GM21515 (cell line): ENCODE results near the gene FOSL2.
A peak's percentile ranks its signal among the peaks of the same experiment; 100 is the strongest.
"Not testable (repeated sequence)": the region's sequence is repeated elsewhere in the genome, so short reads cannot be mapped to it uniquely, and the experiment has no call there.

Experiments
- ATAC-seq: cut with Tn5 transposase; IDR thresholded peaks from one replicate; pipeline ENCODE4 v1.9.1; 2021; ENCODE audit not compliant: unreplicated experiment

The FOSL2 gene

DNA sequence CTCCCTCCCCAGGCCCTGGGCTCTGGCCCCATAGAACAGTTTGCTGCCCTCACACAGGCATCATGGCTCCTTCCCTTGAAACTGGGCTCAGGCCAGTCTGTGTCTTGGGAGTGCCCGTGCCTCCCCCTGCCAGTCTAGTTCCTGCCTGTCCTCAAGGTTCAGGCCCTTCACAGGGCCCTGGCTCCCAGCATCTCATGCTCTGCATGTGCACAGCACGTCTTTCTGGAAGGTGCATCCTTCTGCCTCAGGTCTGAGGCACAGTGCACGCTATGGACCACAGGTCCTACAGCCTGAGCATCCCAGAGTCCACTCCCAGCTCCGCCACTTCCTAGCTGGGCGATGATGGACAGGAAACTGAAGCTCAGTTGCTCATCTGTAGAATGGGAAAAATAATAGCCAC lies 35.6 kb upstream of the FOSL2 start:
- ATAC-seq: no peak

DNA sequence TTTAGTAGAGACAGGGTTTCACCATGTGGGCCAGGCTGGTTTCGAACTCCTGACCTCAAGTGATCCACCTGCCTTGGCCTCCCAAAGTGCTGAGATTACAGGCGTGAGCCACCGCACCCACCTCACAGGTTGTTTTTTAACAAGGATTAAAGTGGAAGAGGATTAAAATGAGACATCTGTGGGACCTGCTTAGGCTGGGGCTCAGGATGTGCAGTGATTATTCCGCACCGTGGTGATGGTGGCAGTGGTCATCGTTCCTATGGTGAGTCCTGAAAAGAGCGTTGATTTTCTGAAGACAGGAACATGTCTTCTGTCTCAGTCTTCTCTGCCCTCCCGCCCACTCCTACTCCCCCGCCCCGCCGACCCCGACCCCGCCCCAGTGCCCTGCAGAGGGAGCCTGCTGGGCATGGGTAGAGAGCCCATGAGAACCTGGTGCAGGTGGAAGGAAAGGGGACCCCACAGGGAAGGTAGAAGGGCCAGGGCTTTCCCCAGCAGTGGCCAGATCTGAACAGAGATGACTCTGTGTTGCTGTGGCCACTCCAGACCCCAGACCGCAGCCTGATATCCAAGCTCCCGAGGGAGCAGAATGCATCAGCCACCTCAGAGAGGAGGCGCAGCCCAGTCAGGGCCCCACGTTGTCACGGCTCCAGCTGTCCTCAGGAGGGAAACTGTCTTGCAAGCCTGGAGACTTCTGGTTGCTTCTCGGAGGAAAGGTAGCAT lies 34.5 kb upstream of the FOSL2 start:
- no peak for ATAC-seq

DNA sequence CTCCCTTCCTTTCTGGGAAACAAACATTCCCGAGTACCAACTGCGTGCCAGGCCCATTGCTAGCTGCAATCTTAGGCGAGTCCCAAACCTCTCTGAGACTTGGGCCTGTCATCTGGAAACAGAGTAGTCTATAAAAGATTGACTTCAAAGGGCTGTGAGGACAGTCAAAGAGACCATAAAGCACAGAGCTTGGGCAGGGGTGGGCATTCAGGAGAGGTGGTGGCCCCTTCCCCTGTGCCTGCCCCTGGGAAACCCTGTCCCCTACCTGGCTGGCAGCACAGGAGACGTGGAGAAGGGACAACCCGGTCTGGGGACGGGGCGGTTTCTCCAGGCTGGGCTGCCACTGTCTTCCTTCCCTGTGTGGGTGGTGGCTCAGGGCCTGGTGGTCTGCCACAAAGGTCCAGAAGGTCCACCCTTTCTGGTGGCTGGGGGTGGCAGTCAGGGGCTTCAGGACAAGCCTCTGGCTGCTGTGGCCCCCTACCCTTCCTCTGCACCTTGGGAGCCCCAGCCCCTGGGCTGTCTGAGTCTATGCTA lies 33.9 kb upstream of the FOSL2 start:
- peak; percentile 17 for ATAC-seq

DNA sequence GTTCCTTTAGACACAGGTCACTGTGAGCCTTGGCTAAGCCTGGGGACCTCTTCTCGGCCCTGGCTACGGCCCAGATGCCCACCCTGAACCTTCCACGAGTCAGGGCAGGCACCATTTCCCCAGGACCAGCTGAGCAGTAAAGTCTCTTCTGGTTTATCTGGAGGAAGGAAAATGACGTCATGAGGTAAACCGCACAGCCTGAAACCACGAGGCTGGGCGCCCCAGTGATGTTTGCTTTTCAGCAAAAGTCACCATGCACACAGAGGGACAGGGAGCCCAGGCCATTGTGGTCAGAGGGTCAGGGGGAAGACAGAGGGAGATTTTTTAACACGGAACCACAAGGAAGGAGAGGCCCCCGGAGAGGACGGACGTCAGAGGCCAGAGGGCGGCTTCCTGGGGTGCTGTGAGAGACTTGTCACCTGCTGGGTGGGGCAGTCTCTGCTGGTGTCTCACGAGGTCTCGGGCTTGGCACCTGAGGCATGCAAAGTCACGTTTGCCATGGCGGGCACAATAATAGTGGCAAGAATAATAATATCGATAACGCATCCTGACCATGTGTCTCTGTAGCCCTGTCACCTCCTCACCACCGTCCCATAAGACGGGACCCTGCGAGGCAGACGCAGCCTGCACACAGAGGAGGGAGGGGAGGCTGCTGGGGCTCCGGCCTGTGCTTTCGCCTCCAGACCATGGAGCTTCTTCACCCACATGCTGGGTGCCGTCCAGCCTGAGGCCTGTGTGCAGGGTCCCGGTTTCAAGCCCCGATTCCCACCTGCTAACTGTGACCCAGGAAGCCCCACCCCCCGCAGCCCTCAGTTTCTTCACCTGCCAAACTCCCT lies 33.2 kb upstream of the FOSL2 start:
- peak; percentile 64 for ATAC-seq

DNA sequence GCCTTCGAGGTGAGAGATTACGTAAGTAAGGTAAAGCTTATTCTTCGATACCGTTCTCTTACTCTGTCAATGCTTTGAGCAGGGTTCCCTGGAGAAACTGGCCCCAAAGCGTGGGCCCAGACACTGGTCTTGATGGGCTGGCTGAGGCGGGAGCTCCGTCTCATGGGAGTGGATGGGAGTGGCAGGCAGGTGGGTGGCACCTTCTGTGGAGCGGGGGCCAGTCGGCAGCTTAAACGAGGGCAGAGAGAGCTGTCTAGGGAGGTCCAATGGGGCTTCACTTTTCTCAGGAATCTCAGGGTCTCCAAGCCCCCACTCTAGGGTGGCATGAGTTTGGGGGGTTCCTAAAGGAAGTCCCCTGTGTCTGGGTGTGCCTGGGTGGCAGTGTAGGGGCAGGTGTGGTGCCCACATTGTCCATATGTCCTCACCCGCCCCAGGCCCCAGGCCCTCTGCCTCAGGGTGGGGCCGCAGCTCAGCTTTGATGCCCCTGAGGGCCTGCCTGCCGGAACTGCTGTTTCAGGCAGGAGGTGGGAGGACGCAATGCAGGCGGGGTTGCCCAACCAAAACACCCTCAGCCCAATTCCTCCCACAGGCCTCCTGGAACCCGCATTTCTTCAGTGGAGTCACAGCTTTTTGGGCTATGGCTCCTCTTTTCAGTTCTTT lies 32.5 kb upstream of the FOSL2 start:
- ATAC-seq: no peak

DNA sequence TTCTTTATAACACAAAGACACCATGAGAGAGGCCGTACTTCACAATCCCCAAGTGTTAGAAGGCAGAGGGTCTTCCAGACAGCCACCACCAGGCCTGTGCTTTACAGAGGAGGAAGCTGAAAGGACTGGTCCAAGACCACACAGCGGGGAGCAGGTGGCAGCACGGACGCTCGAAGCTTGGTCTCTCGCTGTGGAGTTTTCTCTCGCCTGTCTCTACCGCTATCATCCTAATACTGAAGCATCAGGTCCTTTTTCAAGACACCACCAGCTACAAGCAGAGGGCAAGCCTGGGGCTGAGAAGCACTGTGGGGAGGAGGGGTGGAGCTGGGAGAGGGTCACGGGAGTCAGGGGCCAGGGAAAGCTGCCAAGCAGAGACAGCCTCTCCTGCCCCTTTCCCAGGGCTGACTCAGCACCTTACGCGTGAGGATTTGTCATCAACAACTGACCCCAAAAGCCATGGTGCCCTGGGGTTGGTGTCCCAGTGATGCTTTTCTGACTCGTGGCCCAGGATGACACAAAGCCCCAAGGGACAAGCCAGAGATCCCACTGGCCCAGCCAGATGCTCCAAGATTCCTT lies 31.9 kb upstream of the FOSL2 start:
- ATAC-seq: no peak

DNA sequence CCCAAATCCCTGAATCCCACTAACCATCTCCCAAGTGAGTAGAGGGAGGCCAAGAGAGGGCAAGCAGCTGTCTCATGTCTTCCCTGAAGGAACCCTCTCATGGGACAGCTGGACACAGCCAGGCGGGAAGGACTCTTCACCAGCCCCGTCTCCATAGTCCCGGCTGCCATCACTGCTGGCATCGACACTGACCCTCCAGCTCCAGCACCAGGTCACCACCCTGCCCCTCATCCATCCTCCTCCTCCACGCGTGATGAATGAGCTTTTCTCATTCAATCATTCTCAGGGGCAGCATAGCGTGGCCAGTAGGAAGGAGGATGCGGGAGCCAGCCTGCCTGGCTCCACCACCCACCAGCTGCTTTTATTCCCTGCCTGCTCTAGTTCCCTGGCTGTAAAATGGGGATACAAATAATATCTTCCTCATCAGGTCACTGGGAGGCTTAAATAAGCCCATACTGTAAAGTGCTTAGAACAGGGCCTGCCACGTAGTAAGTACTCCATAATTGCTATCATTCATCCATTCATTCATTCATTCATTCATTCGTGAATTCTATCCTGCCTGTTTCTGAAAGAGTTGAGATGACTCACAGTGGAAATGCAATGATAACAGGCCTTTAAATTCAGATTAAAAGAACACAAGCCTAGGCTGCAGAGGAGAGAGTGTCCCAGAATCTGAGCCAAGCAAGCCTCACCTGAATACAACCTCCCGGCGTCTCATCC lies 30.5 kb upstream of the FOSL2 start:
- ATAC-seq: no peak

DNA sequence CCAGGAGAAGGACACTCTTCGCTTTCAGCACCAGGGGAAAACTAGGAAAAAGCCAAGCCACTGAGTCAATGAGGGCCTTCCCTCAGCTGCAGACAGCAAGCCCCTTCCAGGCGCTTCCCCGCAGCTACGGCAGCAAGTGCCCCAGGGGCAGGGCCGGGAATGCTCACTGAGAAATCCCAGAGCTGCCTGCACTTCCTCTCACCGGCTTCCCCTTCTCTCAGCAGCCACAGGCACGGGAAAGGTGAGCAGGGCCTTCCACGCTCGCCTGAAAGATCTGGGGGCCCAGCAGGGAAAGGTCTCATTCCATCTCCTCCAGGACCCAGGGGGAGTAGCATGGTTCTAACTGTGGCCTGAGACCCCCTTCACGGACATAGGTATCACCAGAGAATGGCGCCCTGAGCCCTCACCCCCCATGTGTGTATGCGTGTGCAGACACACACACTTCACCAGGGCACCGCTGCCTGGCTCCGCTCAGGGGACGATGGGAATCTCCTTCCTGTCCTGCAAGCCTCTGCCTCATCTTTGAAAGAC lies 29.6 kb upstream of the FOSL2 start:
- no peak for ATAC-seq

DNA sequence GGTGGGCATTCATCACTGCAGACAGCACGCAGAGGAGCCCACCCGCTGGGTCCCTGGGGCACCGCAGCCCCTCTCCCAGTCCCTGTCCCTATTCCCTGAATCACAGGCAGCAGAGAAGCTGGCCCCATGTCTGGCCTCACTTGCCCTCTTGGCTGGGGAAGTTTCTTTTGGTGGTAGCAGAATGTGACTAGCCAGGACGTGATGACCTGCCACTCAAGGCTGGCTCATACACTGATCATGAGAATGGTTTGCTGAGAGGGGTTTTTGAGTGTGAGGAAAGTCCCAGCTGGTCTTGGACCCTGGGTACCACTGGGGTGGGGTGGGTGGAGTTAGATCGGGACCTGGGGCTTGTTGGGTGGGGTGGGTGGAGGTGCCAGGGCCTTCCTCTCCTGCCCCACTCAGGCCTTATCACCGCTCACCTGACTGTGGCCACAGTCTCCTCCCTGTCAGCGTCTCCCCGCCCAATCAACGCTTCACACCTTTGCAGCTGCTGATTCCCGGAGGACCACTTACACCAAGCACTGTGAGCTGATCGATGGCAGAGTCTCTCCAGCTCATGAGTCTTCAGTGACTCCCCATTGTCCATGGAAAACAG lies 28.9 kb upstream of the FOSL2 start:
- ATAC-seq: no peak

DNA sequence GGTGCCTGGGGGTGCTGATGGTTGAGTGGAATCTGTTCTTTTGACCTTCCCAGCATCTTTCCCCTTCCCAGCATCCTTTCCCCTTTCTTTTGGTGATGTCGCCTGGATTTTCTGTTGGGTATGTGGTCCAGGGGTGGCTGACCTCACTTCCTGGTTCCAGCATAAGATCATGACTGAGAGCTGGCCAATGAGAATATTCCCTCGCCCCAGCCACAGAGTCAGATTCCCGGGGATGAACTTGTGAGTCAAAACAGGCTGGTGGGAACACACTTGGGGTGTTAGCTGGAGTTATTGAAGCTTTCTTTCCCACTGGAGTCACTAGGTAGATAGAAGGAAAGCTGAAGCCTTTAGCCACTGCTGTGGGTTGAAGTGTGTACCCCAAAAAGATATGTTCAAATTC lies 28.0 kb upstream of the FOSL2 start:
- ATAC-seq: no peak

DNA sequence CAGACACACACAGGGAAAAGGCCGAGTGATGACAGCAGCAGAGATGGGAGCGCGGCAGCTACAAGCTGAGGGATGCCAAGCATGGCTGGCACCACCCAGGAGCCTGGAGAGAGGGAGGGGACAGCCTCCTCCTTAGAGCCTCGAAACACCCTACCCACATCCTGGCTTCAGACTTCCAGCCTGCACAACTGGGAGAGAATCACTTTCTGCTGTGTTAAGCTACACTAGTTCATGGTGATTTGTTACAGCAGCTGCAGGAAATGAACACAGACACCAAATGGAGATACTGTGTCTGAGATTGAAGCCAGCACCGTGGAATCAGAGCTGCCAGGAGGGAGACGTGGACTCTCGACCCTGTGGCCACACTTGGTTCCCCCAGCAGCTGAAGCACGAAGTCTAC lies 27.5 kb upstream of the FOSL2 start:
- ATAC-seq: no peak

DNA sequence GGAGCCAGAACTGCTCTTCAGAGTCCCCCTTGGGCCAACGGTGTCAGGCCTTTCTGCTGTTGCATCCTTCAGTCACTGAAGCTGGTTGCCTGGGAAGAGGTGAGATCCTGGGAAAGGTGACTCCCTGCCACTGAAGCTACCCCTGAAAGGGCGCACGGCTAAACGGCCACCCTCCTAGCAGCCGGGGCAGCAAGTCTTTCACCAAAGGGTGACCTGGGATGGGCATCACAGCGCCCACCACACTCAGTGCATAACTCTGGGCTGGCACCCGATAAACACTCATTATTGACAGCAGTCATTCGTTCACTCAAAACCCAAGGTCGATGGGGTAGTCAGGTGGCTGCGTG lies 26.5 kb upstream of the FOSL2 start:
- ATAC-seq: no peak

DNA sequence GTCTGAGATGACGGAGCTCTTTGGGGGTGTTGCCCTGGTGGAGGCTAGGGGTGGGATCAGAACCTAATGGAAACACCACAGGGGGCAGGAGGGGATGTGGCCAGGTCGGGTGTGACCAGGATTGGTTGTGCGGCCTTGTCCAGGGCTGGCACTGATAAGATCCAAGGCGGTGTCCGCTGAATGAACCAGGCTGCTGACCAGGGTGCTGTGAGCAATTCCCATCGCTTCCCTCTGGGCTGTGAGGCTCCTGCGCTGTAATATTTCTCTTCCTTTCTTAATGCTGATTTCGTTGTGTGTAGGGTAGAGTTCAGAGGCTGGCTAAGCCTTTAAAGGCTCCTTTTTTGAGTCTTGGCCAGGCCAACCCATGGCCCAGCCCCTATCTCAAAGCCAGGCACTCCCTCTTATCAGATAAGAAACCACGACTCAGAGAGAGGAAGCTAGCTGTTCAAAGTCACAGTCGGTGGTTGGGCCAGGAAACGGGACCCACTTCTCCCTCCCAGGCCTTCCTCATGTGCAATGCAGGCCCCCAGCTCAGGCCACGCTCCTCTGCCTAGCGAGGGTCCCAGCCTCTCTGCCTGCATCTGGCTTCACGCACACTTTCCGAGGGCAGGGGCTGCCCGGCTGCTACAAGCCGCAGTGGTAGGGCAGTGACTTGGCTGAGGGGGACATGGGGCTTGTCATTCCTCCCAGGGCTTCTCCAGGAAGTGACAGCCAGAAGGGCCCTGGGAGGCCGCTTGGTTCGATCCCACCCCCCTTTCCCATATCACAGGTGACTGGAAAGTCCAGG lies 26.0 kb upstream of the FOSL2 start:
- no peak for ATAC-seq

DNA sequence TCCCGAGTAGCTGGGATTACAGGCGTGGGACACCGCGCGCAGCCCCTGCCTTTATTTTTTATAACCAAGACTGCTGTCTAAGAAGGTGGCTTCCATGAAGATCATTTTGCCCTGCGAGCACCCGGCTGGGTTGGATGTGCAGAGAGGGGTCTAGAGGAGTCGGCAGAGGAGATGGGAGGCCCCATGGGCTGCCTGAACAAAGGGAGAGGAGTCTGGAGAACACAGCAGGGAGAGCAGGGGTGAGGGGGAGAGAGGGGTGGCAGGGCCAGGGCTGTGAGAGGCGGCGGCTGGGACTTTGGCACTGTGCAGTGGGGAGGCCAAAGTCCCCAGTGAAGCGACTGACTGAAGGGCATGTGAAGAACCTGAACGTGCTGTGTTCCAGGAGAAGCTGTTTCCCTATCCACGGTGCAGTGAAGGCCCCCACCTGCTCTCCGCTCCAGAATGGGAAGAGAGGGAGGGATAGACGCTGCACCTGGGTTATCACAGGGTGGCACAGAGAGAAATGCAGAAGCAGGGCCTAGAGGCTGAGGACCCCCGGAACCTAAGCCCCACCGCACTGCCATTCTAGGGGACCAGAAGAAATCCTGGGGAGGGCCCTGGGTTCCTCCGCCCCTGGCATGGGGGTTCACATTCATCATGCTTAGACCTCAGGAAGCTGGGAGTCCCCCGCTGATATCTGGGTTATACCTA lies 24.8 kb upstream of the FOSL2 start:
- no peak for ATAC-seq

DNA sequence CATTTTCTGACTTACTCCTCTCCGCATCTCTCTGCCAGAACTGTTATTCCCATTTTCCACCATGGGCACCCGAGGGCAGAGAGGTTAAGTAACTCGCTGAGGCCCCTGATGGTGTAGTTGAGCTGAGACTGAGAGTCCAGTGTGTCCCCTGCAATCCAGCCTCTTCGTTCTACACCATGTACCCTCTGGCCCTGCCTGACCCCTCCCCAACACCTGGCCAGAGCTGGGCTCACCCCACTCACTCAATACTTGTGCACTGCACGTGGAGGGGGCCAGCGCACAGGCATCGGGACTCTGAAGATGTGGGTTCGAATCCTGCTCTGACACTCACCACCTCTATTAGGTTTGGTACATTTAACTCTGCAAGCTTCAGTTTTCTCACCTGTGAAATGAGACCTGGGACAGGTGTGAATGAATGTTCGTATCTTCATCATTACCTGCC lies 24.3 kb upstream of the FOSL2 start:
- ATAC-seq: no peak

DNA sequence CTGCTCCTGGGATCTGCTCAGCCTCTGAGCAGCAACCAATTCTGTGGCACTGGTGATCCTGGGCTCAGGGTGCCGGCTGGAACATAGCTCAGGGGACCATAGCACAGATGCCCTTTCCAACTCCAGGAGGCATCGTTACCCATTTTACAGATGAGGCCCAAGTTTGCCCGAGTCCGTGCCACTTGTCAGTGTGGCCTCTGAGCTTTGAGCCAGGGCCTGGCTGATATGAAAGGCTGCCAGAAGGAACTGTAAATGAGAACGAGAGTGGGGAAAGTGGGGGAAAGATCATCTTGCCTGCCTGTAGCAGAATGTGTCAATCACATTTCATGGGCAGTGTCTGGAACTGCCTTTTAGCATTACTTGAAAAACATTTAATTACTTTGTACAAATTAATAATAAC lies 23.3 kb upstream of the FOSL2 start:
- ATAC-seq: no peak

DNA sequence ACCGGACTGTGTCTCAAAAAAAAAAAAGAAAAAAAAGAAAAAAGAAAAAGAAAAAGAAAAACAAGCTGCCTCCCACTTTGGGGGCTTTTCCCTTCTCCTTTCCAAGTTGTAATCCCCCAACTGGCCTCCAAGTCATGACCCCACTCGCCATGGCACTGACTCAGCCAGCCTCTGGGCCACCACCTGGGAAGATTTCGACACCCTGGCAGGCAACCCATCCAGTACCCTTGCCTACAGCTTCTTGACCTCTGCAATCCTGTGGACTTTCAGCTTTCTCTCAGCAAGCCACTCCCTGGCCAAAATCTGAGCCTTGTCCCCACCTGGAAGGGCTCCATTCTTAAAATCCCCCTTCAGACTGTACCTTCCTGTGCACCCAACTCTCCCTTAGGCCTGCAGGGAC lies 22.3 kb upstream of the FOSL2 start:
- no peak for ATAC-seq

DNA sequence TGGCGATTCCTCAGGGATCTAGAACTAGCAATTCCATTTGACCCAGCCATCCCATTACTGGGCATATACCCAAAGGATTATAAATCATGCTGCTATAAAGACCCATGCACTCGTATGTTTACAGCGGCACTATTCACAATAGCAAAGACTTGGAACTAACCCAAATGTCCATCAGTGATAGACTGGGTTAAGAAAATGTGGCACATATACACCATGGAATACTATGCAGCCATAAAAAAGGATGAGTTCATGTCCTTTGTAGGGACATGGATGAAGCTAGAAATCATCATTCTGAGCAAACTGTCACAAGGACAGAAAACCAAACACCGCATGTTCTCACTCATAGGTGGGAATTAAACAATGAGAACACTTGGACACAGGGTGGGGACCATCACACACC lies 20.9 kb upstream of the FOSL2 start:
- ATAC-seq: not testable (repeated sequence)

DNA sequence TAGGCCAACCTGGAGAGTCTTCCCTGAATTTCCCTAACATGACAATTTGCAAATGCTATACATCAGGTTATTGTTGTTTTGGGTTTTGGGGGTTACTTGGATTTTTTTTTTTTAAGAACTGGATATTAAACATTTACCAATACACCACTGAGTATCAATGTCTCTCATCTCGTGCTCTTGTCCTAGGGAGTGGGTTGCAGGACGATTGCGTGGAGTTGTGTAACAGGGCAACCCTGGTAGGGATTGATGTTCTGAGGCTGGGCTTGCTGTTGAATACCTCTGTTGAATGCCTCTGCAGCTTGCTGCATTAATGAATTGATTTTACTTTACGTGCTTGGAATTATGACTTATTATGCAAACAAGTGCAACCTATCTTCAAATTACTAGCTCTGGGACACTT lies 18.8 kb upstream of the FOSL2 start:
- no peak for ATAC-seq
